Measurements from ENCODE around the gene CMSS1. TPM values are rescaled to one million over a fixed set of nuclear protein-coding genes. Genes with fewer than 3 reads are reported as not detected.
A peak's percentile ranks its signal among the peaks of the same experiment; 100 is the strongest.

CMSS1 gene
- total RNA-seq, 2 donors from 2014 or later = 88.5 to 101 TPM

- Mint-ChIP-seq H3K9me3 (no peaks in the 10 kb centered on the region), H3K27ac (no peak overlapping the region), H3K27me3 (ENCODE audit: low read depth) (no peaks in the 10 kb centered on the region), H3K36me3 (ENCODE audit: insufficient read depth in 2 of 2) (peaks cover 0 to 1% of the 10 kb centered on the region in 2 donors), H3K4me3 (no peak overlapping the region), H3K4me1 (ENCODE audit: low read depth) (peaks cover 27% of the 10 kb centered on the region)
- DNase-seq = no peak
- ATAC-seq (replicated peaks in 1 of 2) = no peak
Measured at GRCh38 chr3:99850608-99851007, 32.9 kb downstream of the CMSS1 start.

- Mint-ChIP-seq H3K4me1 (ENCODE audit: low read depth) (peaks cover 32% of the 10 kb centered on the region), H3K36me3 (ENCODE audit: insufficient read depth in 2 of 2) (peaks cover 0 to 1% of the 10 kb centered on the region in 2 donors), H3K27ac (no peak overlapping the region), H3K4me3 (no peak overlapping the region), H3K27me3 (ENCODE audit: low read depth) (no peaks in the 10 kb centered on the region), H3K9me3 (no peaks in the 10 kb centered on the region)
- DNase-seq (no peak), ATAC-seq (replicated peaks in 1 of 2) (no peak)
Measured at GRCh38 chr3:99851955-99852354, 34.3 kb downstream of the CMSS1 start.

GRCh38 chr3:99852851-99853250, 35.2 kb downstream of the CMSS1 start:
- H3K27ac Mint-ChIP-seq = no peak overlapping the region
- H3K9me3 Mint-ChIP-seq = no peaks in the 10 kb centered on the region
- no peak for DNase-seq
- no peak for ATAC-seq (replicated peaks in 1 of 2)
- no peak overlapping the region for H3K4me3 Mint-ChIP-seq
- peaks cover 38% of the 10 kb centered on the region for H3K4me1 Mint-ChIP-seq (ENCODE audit: low read depth)
- H3K27me3 Mint-ChIP-seq (ENCODE audit: low read depth) = no peaks in the 10 kb centered on the region
- H3K36me3 Mint-ChIP-seq (ENCODE audit: insufficient read depth in 2 of 2) = peaks cover 0 to 1% of the 10 kb centered on the region in 2 donors

- Mint-ChIP-seq H3K4me1 (ENCODE audit: low read depth) (peaks cover 51% of the 10 kb centered on the region), H3K4me3 (no peak overlapping the region)
- ATAC-seq (replicated peaks in 1 of 2) = no peak
Measured at GRCh38 chr3:99854756-99855298, 37.2 kb downstream of the CMSS1 start.

GRCh38 chr3:99855900-99856299, 38.2 kb downstream of the CMSS1 start:
- DNase-seq (no peak), ATAC-seq (replicated peaks in 1 of 2) (no peak)
- peaks cover 60% of the 10 kb centered on the region for H3K4me1 Mint-ChIP-seq (ENCODE audit: low read depth)
- no peaks in the 10 kb centered on the region for H3K9me3 Mint-ChIP-seq
- H3K27ac Mint-ChIP-seq = no peak overlapping the region
- peaks cover 0 to 1% of the 10 kb centered on the region in 2 donors for H3K36me3 Mint-ChIP-seq (ENCODE audit: insufficient read depth in 2 of 2)
- H3K27me3 Mint-ChIP-seq (ENCODE audit: low read depth) = no peaks in the 10 kb centered on the region
- peak overlapping the region; percentile 37 to 55 for H3K4me3 Mint-ChIP-seq

More at GRCh38 chr3:99854756-99855298, 37.2 kb downstream of the CMSS1 start:
- Mint-ChIP-seq H3K36me3 (ENCODE audit: insufficient read depth in 2 of 2) (peaks cover 0 to 1% of the 10 kb centered on the region in 2 donors), H3K9me3 (no peaks in the 10 kb centered on the region), H3K27ac (no peak overlapping the region), H3K27me3 (ENCODE audit: low read depth) (no peaks in the 10 kb centered on the region)
- DNase-seq = no peak

GRCh38 chr3:99856437-99857220, 39.0 kb downstream of the CMSS1 start:
- Mint-ChIP-seq H3K4me3 (peak overlapping the region in 1 of 2 donors; percentile 55), H3K9me3 (no peaks in the 10 kb centered on the region), H3K4me1 (ENCODE audit: low read depth) (peaks cover 65% of the 10 kb centered on the region), H3K27me3 (ENCODE audit: low read depth) (no peaks in the 10 kb centered on the region), H3K27ac (no peak overlapping the region), H3K36me3 (ENCODE audit: insufficient read depth in 2 of 2) (peaks cover 0 to 1% of the 10 kb centered on the region in 2 donors)
- peak; percentile 93 to 94 for ATAC-seq (replicated peaks in 1 of 2)
- no peak for DNase-seq

GRCh38 chr3:99857278-99857677, 39.6 kb downstream of the CMSS1 start:
- Mint-ChIP-seq H3K36me3 (ENCODE audit: insufficient read depth in 2 of 2) (peaks cover 0 to 1% of the 10 kb centered on the region in 2 donors), H3K4me1 (ENCODE audit: low read depth) (peaks cover 68% of the 10 kb centered on the region)

GRCh38 chr3:99858469-99858868, 40.8 kb downstream of the CMSS1 start:
- ATAC-seq (replicated peaks in 1 of 2) (no peak), DNase-seq (no peak)
- peaks cover 79% of the 10 kb centered on the region for H3K4me1 Mint-ChIP-seq (ENCODE audit: low read depth)
- no peaks in the 10 kb centered on the region for H3K36me3 Mint-ChIP-seq (ENCODE audit: insufficient read depth in 2 of 2)
- no peak overlapping the region for H3K4me3 Mint-ChIP-seq
- no peaks in the 10 kb centered on the region for H3K27me3 Mint-ChIP-seq (ENCODE audit: low read depth)
- H3K9me3 Mint-ChIP-seq = no peaks in the 10 kb centered on the region
- H3K27ac Mint-ChIP-seq = no peak overlapping the region

More at GRCh38 chr3:99857278-99857677, 39.6 kb downstream of the CMSS1 start:
- peak in 1 of 2 donors; percentile 4 for ATAC-seq (replicated peaks in 1 of 2)
- Mint-ChIP-seq H3K27ac (no peak overlapping the region), H3K9me3 (no peaks in the 10 kb centered on the region), H3K4me3 (peak overlapping the region in 1 of 2 donors; percentile 55), H3K27me3 (ENCODE audit: low read depth) (no peaks in the 10 kb centered on the region)
- no peak for DNase-seq

GRCh38 chr3:99859825-99860224, 42.2 kb downstream of the CMSS1 start:
- H3K4me3 Mint-ChIP-seq = no peak overlapping the region
- H3K27ac Mint-ChIP-seq = no peak overlapping the region
- H3K9me3 Mint-ChIP-seq = no peaks in the 10 kb centered on the region
- ATAC-seq (replicated peaks in 1 of 2) = no peak
- peaks cover 79% of the 10 kb centered on the region for H3K4me1 Mint-ChIP-seq (ENCODE audit: low read depth)
- no peak for DNase-seq
- no peaks in the 10 kb centered on the region for H3K27me3 Mint-ChIP-seq (ENCODE audit: low read depth)
- H3K36me3 Mint-ChIP-seq (ENCODE audit: insufficient read depth in 2 of 2) = no peaks in the 10 kb centered on the region

- H3K4me1 Mint-ChIP-seq (ENCODE audit: low read depth) = peaks cover 76% of the 10 kb centered on the region
- ATAC-seq (replicated peaks in 1 of 2) = no peak
- H3K4me3 Mint-ChIP-seq = no peak overlapping the region
- H3K9me3 Mint-ChIP-seq = no peaks in the 10 kb centered on the region
- H3K36me3 Mint-ChIP-seq (ENCODE audit: insufficient read depth in 2 of 2) = peaks cover 0 to 1% of the 10 kb centered on the region in 2 donors
- DNase-seq = no peak
- no peaks in the 10 kb centered on the region for H3K27me3 Mint-ChIP-seq (ENCODE audit: low read depth)
- no peak overlapping the region for H3K27ac Mint-ChIP-seq
Measured at GRCh38 chr3:99861216-99861615, 43.6 kb downstream of the CMSS1 start.

- ATAC-seq (replicated peaks in 1 of 2) (peak in 1 of 2 donors; percentile 30), DNase-seq (no peak)
- Mint-ChIP-seq H3K27ac (no peak overlapping the region), H3K4me1 (ENCODE audit: low read depth) (peaks cover 76% of the 10 kb centered on the region), H3K36me3 (ENCODE audit: insufficient read depth in 2 of 2) (peaks cover 0 to 1% of the 10 kb centered on the region in 2 donors), H3K27me3 (ENCODE audit: low read depth) (no peaks in the 10 kb centered on the region), H3K9me3 (no peaks in the 10 kb centered on the region), H3K4me3 (no peak overlapping the region)
Measured at GRCh38 chr3:99862208-99862607, 44.5 kb downstream of the CMSS1 start.

- H3K4me1 Mint-ChIP-seq (ENCODE audit: low read depth) = peaks cover 81% of the 10 kb centered on the region
- H3K27me3 Mint-ChIP-seq (ENCODE audit: low read depth) = no peaks in the 10 kb centered on the region
- ATAC-seq (replicated peaks in 1 of 2) = no peak
- H3K9me3 Mint-ChIP-seq = no peaks in the 10 kb centered on the region
- DNase-seq = no peak
- peaks cover 0 to 1% of the 10 kb centered on the region in 2 donors for H3K36me3 Mint-ChIP-seq (ENCODE audit: insufficient read depth in 2 of 2)
- H3K27ac Mint-ChIP-seq = no peak overlapping the region
- no peak overlapping the region for H3K4me3 Mint-ChIP-seq
Measured at GRCh38 chr3:99863002-99863401, 45.3 kb downstream of the CMSS1 start.

- Mint-ChIP-seq H3K9me3 (no peaks in the 10 kb centered on the region), H3K36me3 (ENCODE audit: insufficient read depth in 2 of 2) (peaks cover 0 to 1% of the 10 kb centered on the region in 2 donors), H3K27ac (no peak overlapping the region), H3K27me3 (ENCODE audit: low read depth) (no peaks in the 10 kb centered on the region), H3K4me3 (peak overlapping the region in 1 of 2 donors; percentile 31), H3K4me1 (ENCODE audit: low read depth) (peaks cover 85% of the 10 kb centered on the region)
- ATAC-seq (replicated peaks in 1 of 2) (no peak), DNase-seq (no peak)
Measured at GRCh38 chr3:99863588-99863987, 45.9 kb downstream of the CMSS1 start.
